Transverse colon (tissue), 4 donors: ENCODE data around the gene VSNL1. TPM values are rescaled to one million over a fixed set of nuclear protein-coding genes. Genes with fewer than 3 reads are reported as not detected.

Source experiments
- DNase-seq: peaks from one replicate; pipeline ENCODE4 v3.0.0-alpha.2; 2019
- H3K27ac ChIP-seq, 4 donors: fragments of 200-600 bp; sonication (generic); 2 replicates each; pipeline ENCODE4 v1.5.1; 2016 to 2018; ENCODE audit warnings: inconsistent platforms in 4 of 4
- H3K27me3 ChIP-seq: fragments of 200-600 bp; sonication (generic); 2 replicates; pipeline ENCODE4 v1.5.1; 2017; ENCODE audit warnings: inconsistent platforms
- H3K36me3 ChIP-seq, 4 donors: fragments of 200-600 bp; sonication (generic); 2 replicates each; pipeline ENCODE4 v1.5.1; 2017 to 2019; ENCODE audit warnings: inconsistent platforms in 4 of 4
- H3K4me1 ChIP-seq, 4 donors: fragments of 200-600 bp; sonication (generic); 2 replicates each; pipeline ENCODE4 v1.5.1; 2017 to 2020; ENCODE audit warnings: inconsistent platforms in 4 of 4
- H3K4me3 ChIP-seq, 4 donors: fragments of 200-600 bp; sonication (generic); 1 replicate in 1 of 4; 2 replicates in 3 of 4; pipeline versions ENCODE4 v1.5.1 to v1.6.1; 2017 to 2019; ENCODE audit warnings: inconsistent platforms in 4 of 4
- H3K9me3 ChIP-seq, 2 donors: fragments of 200-600 bp; sonication (generic); 2 replicates each; pipeline ENCODE4 v1.5.1; 2017 to 2019; ENCODE audit warnings: inconsistent platforms in 2 of 2
- CTCF ChIP-seq, 5 experiments: fragments of 200-600 bp in 3 of 5; fragments of 450-650 bp in 2 of 5; sonication (generic) in 3 of 5; IDR thresholded peaks; 1 replicate in 2 of 5; 2 replicates in 3 of 5; pipeline ENCODE4 v1.5.1; 2016 to 2017; ENCODE audit warnings: antibody characterized with exemption in 5 of 5, inconsistent platforms in 3 of 5, mild to moderate bottlenecking in 2 of 5, moderate library complexity in 1 of 5
- EP300 ChIP-seq: sonication (generic); formaldehyde crosslinking; IDR thresholded peaks from one replicate; pipeline ENCODE4 v1.6.1; 2017; ENCODE audit warnings: antibody characterized with exemption, low read depth
- POLR2A ChIP-seq: fragments of 450-650 bp; IDR thresholded peaks from one replicate; pipeline ENCODE4 v1.6.1; 2016; ENCODE audit warnings: antibody characterized with exemption, mild to moderate bottlenecking, moderate library complexity
- POLR2AphosphoS5 ChIP-seq, 3 donors: sonication (generic); formaldehyde crosslinking; IDR thresholded peaks; one replicate each; pipeline ENCODE4 v1.6.1; 2016; ENCODE audit warnings: antibody characterized with exemption in 3 of 3
- WGBS, 2 donors: methylation state at CpG; one replicate each; pipeline ENCODE4 v1.1.5; 2018; ENCODE audit warnings: low coverage in 1 of 2; 5-methylcytosine and 5-hydroxymethylcytosine counted together
- in situ Hi-C, 4 donors: fragments of 200-750 bp; cut with MboI; loops; one replicate each; pipeline versions ENCODE4 v1.15.0 to v1.15.1; 2017; ENCODE audit warnings: low sequenced_read_pairs in 3 of 4, low pct_ligation_motif_present in 1 of 4, low pct_unique_long_range_greater_than_20kb in 1 of 4
- intact Hi-C: fragments of 100-400 bp; cut with DNase I; formaldehyde crosslinking; loops from one replicate; pipeline ENCODE4 v1.15.1; 2023; ENCODE audit warnings: low total_unique reads
- total RNA-seq, 4 donors: library from RNA; depleted of rRNA; stranded (reverse); fragments of >200 nt; gene quantifications; one replicate each; pipeline ENCODE4 v1.1.0, GENCODE V29; 2016

Gene VSNL1
- total RNA-seq, 4 donors from 2014 or later: 0.96 to 1.1 TPM; not detected in 2

- Histone ChIP-seq H3K27ac (no peak overlapping the region), H3K4me1 (peaks cover 0 to 1% (median 0%) of the 10 kb centered on the region in 4 donors), H3K4me3 (no peak overlapping the region), H3K9me3 (no peaks in the 10 kb centered on the region), H3K36me3 (no peaks in the 10 kb centered on the region), H3K27me3 (no peaks in the 10 kb centered on the region)
- TF ChIP-seq CTCF (IDR thresholded peaks at IDR 0.05) (no peak), POLR2A (no peak), POLR2AphosphoS5 (IDR thresholded peaks at IDR 0.05) (no peak), EP300 (no peak)
- in situ Hi-C loops (no loop called here), intact Hi-C loops (no loop called here)
- 43 to 81% methylated on average over 1 of the region's 1 CpG for WGBS, 2 donors
- DNase-seq: no peak
Measured at GRCh38 chr2:17599617-17600016, 59.1 kb downstream of the VSNL1 start.

DNA sequence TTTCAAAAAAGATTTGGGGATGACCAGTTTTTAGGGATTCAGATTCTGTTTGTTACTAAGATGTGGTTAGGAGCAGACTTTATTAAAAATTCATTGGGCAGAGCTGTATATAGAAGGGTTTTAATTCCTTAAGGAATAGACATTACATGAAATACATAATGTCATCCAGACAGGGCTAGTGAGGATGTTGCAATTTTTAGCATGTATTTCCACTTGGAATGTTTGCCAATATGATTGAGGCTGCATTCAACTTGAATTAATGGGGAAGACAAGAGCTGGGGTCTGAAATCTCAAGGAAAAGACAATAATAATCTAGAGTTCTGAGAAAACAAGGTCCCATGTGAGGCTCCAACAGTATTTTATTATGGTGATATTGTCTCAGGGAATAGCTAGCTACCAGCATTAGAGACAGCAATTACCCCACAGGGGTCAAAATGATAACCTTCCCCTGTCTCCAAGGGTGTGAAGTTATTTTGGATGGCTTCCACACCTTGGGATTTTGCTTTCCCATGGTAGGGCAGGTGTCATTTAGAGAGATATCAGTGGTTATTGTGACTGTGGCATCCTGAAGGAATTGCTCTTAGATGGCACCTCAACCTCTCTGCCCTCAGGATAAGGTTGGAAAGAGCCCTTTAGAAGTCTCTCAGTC, 60.2 kb downstream of the VSNL1 start:
- no peak overlapping the region for H3K4me3 ChIP-seq
- no peak for TF ChIP-seq POLR2AphosphoS5 (IDR thresholded peaks at IDR 0.05)
- TF ChIP-seq POLR2A: no peak
- TF ChIP-seq EP300: no peak
- TF ChIP-seq CTCF (IDR thresholded peaks at IDR 0.05): no peak
- H3K27ac ChIP-seq: no peak overlapping the region
- H3K9me3 ChIP-seq: no peaks in the 10 kb centered on the region
- no peaks in the 10 kb centered on the region for H3K4me1 ChIP-seq
- intact Hi-C loops (no loop called here), in situ Hi-C loops (no loop called here)
- H3K27me3 ChIP-seq: no peaks in the 10 kb centered on the region
- DNase-seq: no peak
- H3K36me3 ChIP-seq: no peaks in the 10 kb centered on the region

GRCh38 chr2:17604050-17604449, 63.6 kb downstream of the VSNL1 start:
- TF ChIP-seq POLR2AphosphoS5 (IDR thresholded peaks at IDR 0.05): no peak
- TF ChIP-seq POLR2A: no peak
- TF ChIP-seq EP300: no peak
- no peak for TF ChIP-seq CTCF (IDR thresholded peaks at IDR 0.05)
- no peak for DNase-seq
- Histone ChIP-seq H3K36me3 (no peaks in the 10 kb centered on the region), H3K27me3 (no peaks in the 10 kb centered on the region), H3K27ac (no peak overlapping the region), H3K4me1 (no peaks in the 10 kb centered on the region), H3K9me3 (no peaks in the 10 kb centered on the region), H3K4me3 (no peak overlapping the region)
- intact Hi-C loops (no loop called here), in situ Hi-C loops (no loop called here)
- WGBS, 2 donors: 85% methylated on average over 5 of the region's 5 CpGs; no CpG with 5 or more reads in 1 of the 2 donors

DNA sequence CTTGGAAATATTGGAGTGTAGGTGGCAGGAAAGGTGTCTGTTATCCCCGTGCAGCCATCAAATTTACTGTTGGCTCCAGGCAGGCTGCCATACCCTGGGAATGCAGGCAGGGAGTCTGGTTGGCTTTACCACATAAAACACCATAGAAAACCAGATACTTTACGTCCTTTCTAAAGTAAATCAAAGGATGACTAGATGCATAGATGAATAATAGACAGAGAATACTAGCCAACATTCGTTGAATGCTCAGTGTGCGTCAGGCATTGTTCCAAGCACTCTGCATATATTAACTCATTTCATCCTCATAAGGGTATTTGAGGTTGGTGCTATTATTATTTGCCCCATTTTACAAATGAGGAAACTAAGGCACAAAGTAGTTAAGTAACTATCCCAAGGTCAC, 65.2 kb downstream of the VSNL1 start:
- H3K36me3 ChIP-seq: no peaks in the 10 kb centered on the region
- intact Hi-C loops (no loop called here), in situ Hi-C loops (no loop called here)
- TF ChIP-seq CTCF (IDR thresholded peaks at IDR 0.05): no peak
- WGBS, 2 donors: 70 to 77% methylated on average over 3 to 4 of the region's 4 CpGs
- no peaks in the 10 kb centered on the region for H3K27me3 ChIP-seq
- no peak overlapping the region for H3K4me3 ChIP-seq
- no peak overlapping the region for H3K27ac ChIP-seq
- no peak for DNase-seq
- H3K4me1 ChIP-seq: no peaks in the 10 kb centered on the region
- H3K9me3 ChIP-seq: no peaks in the 10 kb centered on the region
